Activated naive CD8-positive, alpha-beta T cell treated with anti-CD3 and anti-CD28 coated beads, Interleukin-2, amount 50 U/mL, for 24 hours (primary cell): Measurements from ENCODE around the gene ACTR1A.
A peak's percentile ranks its signal among the peaks of the same experiment; 100 is the strongest.

ENCODE experiments used
- ATAC-seq: fragments of 150-1000 bp; cut with Tn5 transposase; one replicate; pipeline ENCODE4 v1.10.0; 2021
- DNase-seq: peaks from one replicate; pipeline ENCODE4 v3.0.0; 2021
- H3K27ac Mint-ChIP-seq: one replicate; pipeline ENCODE4 v1.8.0; 2021; ENCODE audit warnings: mild to moderate bottlenecking, mixed read lengths
- H3K27me3 Mint-ChIP-seq: one replicate; pipeline ENCODE4 v1.8.0; 2021; ENCODE audit warnings: mixed read lengths
- H3K36me3 Mint-ChIP-seq: one replicate; pipeline ENCODE4 v1.8.0; 2021; ENCODE audit warnings: low read depth, mixed read lengths
- H3K4me1 Mint-ChIP-seq: one replicate; pipeline ENCODE4 v1.8.0; 2021; ENCODE audit warnings: mixed read lengths
- H3K4me3 Mint-ChIP-seq: one replicate; pipeline ENCODE4 v1.8.0; 2021; ENCODE audit warnings: mild to moderate bottlenecking, moderate library complexity, mixed read lengths
- H3K9me3 Mint-ChIP-seq: one replicate; pipeline ENCODE4 v1.8.0; 2021; ENCODE audit warnings: mixed read lengths

Gene ACTR1A

DNA sequence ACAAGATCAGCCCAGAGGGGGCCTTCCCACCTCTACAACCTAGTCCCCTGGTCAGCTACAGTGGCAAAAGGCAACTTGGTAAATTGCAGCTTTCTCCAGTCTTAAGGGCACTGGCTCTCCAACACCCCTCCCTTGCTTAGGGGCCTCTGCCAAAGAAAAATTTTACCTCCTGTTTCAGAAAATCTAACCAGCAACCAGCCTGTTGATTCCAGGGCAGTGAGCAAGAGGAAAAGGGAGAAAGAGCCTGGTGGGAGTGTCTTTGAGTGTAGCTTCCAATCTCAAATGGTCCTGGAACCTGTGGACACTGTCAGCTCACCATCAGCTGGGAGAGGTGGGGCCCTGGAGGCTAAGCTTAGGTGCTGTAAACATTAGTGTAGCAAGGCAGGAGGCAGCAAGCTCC lies 22.9 kb downstream of the ACTR1A start:
- DNase-seq (no peak), ATAC-seq (no peak)
- no peaks in the 10 kb centered on the region for H3K27me3 Mint-ChIP-seq
- peaks cover 16% of the 10 kb centered on the region for H3K36me3 Mint-ChIP-seq
- H3K4me1 Mint-ChIP-seq: peaks cover 17% of the 10 kb centered on the region
- no peak overlapping the region for H3K27ac Mint-ChIP-seq
- H3K4me3 Mint-ChIP-seq: no peak overlapping the region
- H3K9me3 Mint-ChIP-seq: no peaks in the 10 kb centered on the region

DNA sequence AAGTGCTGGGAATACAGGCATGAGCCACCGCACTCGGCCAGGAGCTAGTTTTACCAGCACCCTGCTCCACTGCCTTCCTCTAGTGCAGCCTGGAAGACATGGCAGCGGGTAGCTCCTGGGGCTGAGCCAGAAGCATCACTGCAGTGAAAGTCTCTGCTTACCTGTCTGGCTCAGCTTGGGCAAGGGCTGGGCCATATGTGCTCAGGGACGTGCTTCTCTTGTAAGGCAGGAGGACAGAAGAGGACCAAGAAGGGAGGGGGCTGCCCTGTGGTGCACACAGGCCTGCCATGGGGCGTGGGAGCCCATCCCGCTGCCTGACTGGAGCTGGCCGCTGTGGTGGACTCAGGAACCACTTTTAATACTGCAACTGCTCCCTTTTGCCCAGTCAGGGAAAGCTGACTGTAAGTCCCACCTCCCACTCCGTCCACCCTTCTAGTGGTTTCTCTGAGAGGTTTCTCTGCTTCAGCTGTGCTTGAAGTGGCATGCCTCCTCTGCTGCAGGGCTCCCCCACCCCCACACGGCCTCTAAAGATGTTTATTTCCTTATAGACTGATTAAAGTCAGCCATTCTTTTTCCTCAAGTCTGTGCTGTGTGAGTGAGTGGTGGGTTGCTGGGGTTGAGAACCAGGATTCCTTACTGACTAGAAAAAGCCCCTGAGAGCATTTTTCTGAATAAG lies 25.9 kb downstream of the ACTR1A start:
- Mint-ChIP-seq H3K4me3 (no peak overlapping the region), H3K9me3 (no peaks in the 10 kb centered on the region), H3K27ac (no peak overlapping the region), H3K4me1 (peaks cover 28% of the 10 kb centered on the region), H3K36me3 (peaks cover 13% of the 10 kb centered on the region), H3K27me3 (no peaks in the 10 kb centered on the region)
- DNase-seq (no peak), ATAC-seq (no peak)

DNA sequence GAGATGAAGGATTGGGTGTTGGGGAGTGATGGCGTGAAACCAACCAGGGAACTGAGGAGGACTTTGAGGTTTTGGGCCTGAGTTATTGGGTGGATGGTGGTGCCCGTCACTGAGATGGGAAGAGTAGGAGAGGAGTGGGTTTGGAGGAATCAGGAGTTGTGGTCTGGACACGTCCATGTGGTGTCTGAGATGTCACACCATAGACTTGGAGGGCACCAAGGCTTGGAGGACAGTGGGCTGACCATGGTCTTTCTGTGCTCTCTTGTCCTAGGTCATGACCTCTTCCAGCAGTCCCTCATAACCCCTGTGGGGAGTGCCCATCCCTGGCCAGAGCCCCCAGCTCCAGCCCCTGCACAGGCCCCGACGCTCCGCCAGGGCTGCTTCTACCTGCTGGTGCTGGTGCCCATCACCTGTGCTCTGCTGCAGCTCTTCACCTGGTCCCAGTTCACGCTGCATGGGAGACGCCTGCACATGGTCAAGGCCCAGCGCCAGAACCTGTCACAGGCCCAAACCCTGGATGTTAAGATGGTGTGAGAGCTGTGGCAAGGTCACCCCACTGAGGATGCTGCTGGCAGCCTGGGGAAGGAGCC lies 27.0 kb downstream of the ACTR1A start:
- ATAC-seq: no peak
- Mint-ChIP-seq H3K27ac (no peak overlapping the region), H3K4me1 (peaks cover 28% of the 10 kb centered on the region), H3K4me3 (no peak overlapping the region), H3K36me3 (peaks cover 13% of the 10 kb centered on the region), H3K27me3 (no peaks in the 10 kb centered on the region), H3K9me3 (no peaks in the 10 kb centered on the region)
- no peak for DNase-seq

DNA sequence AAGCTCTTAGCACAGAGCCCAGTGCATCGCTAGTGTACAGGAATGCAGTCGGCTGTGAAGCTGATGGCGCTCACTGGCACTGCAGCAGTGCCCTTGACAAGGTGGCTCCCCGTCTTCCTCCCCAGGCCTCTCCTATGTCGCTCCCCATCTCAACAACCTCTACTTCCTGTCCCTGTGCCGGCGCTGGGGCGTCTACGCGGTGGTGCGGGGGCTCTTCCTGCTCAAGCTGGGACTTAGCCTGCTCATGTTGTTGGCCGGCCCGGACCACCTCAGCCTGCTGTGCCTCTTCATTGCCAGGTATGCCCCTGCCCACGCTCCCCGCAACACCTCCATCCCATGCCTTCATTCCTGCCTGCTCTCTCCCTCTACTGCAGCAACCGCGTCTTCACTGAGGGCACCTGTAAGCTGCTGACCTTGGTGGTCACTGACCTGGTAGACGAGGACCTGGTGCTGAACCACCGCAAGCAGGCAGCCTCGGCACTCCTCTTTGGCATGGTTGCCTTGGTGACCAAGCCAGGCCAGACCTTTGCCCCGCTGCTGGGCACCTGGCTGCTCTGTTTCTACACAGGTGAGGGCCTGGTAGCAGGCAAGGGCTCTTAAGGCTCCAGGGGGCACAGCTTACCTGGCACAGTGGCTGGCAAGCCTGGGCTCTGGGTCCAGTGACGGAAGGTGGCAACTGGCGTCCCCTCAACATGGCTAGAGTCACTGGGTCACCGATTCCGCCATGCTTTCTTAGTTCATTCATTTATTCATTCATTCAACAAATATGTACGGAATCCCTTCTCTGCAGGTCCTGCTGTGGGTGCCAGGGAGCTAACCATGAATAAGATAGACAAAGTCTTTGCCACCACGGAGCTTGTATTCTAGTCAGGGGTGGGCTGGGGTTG lies 28.8 kb downstream of the ACTR1A start:
- Mint-ChIP-seq H3K4me1 (peaks cover 22% of the 10 kb centered on the region), H3K27me3 (no peaks in the 10 kb centered on the region)

DNA sequence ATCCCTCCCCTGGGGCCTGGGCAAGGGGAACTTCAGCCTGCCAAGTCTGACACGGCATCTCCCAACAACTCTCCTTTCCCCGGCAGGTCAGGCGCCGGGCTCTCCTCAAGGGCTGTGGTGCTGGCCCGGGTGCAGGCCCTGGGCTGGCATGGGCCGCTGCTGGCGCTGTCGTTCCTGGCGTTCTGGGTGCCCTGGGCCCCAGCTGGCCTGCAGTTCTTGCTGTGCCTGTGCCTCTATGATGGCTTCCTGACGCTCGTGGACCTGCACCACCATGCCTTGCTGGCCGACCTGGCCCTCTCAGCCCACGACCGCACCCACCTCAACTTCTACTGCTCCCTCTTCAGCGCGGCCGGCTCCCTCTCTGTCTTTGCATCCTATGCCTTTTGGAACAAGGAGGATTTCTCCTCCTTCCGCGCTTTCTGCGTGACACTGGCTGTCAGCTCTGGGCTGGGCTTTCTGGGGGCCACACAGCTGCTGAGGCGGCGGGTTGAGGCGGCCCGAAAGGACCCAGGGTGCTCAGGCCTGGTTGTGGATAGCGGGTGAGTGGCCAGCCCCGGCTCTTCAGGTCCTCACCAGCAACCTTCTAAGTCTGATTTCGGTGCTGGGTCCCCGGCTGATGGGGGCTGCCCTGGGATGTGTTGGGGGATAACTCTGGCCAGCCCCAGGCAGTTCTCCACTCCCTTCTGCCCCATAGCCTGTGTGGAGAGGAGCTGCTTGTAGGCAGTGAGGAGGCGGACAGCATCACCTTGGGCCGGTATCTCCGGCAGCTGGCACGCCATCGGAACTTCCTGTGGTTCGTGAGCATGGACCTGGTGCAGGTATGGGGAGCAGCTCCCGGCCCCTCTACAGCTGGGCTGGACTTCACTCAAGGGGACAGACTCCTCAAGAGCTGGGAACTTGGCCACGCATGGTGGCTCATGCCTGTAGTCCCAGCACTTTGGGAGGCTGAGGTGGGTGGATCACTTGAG lies 31.6 kb downstream of the ACTR1A start:
- no peak for DNase-seq
- Mint-ChIP-seq H3K9me3 (no peaks in the 10 kb centered on the region), H3K27me3 (no peaks in the 10 kb centered on the region), H3K27ac (no peak overlapping the region), H3K4me3 (no peak overlapping the region), H3K36me3 (peaks cover 11% of the 10 kb centered on the region), H3K4me1 (peaks cover 15% of the 10 kb centered on the region)
- ATAC-seq: no peak

More for the DNA sequence above, 28.8 kb downstream of the ACTR1A start:
- peaks cover 12% of the 10 kb centered on the region for H3K36me3 Mint-ChIP-seq
- no peak overlapping the region for H3K4me3 Mint-ChIP-seq
- H3K9me3 Mint-ChIP-seq: no peaks in the 10 kb centered on the region
- ATAC-seq (peak; percentile 48), DNase-seq (no peak)
- peak overlapping the region; percentile 70 for H3K27ac Mint-ChIP-seq

DNA sequence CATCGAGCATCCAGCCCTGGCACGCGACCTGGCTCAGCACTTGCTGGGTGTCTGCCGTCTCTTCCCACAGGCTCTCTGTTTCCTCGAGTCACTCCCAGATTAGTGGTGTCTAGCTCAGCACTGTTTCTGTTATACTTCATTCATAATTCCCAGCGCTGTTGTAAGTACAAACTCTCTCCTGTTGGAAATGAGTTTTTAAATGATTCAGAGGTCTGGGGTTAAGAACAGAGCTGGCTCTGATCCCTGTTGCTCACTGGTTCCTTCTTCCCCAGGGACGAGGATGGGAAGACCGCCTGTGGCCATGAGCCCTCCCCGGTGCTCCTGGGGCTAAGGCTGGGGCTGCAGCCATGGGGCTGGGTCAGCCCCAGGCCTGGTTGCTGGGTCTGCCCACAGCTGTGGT lies 33.8 kb downstream of the ACTR1A start:
- H3K4me1 Mint-ChIP-seq: peaks cover 16% of the 10 kb centered on the region
- H3K9me3 Mint-ChIP-seq: no peaks in the 10 kb centered on the region
- ATAC-seq (no peak), DNase-seq (no peak)
- H3K4me3 Mint-ChIP-seq: no peak overlapping the region
- H3K27me3 Mint-ChIP-seq: no peaks in the 10 kb centered on the region
- H3K27ac Mint-ChIP-seq: no peak overlapping the region
- peaks cover 8% of the 10 kb centered on the region for H3K36me3 Mint-ChIP-seq

DNA sequence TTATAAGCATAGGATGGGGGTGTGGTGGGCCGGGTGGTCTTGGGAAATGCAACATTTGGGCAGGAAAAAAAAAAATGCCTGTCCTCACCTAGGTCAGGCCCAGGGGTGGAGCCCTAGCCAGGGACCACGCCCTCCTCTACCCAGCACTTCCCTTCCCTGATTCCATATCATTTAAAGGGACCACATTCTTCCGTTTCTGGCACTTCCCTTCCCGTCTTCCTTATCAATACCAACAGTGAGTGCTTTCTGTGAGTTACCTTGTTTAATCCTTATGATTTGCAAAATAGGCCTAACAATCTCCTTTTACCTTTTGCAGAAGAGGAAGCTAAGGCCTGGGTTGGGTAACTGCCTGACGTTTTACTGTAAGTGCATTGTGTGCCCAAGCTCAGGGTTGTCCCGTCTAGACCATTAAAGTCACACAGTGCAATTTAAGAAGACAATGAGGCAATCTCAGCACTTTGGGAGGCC lies 34.5 kb downstream of the ACTR1A start:
- no peak overlapping the region for H3K27ac Mint-ChIP-seq
- H3K4me3 Mint-ChIP-seq: no peak overlapping the region

DNA sequence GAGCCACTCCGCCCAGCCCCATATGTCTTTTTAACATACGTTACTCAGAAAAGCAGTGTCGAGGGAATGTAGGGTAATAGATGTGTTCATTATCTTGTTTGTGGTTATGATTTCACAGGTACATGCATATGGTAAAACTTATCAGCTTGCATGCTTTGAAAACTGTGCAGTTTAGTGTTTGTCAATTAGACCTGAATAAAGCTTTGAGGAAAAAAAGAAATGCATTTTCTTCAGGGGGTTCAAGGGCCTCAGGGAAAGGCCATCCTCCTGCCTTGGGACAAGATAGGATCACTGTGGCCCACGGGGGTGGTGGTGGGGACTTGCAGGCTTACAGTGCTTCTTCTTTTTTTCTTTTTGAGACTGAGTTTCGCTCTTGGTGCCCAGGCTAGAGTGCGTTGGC lies 35.2 kb downstream of the ACTR1A start:
- H3K27ac Mint-ChIP-seq: no peak overlapping the region
- peaks cover 2% of the 10 kb centered on the region for H3K27me3 Mint-ChIP-seq
- H3K9me3 Mint-ChIP-seq: no peaks in the 10 kb centered on the region
- H3K36me3 Mint-ChIP-seq: peaks cover 4% of the 10 kb centered on the region
- no peak overlapping the region for H3K4me3 Mint-ChIP-seq
- peaks cover 19% of the 10 kb centered on the region for H3K4me1 Mint-ChIP-seq
- ATAC-seq: no peak
- no peak for DNase-seq

More for the DNA sequence above, 34.5 kb downstream of the ACTR1A start:
- DNase-seq (no peak), ATAC-seq (no peak)
- H3K27me3 Mint-ChIP-seq: no peaks in the 10 kb centered on the region
- peaks cover 16% of the 10 kb centered on the region for H3K4me1 Mint-ChIP-seq
- H3K9me3 Mint-ChIP-seq: no peaks in the 10 kb centered on the region
- peaks cover 8% of the 10 kb centered on the region for H3K36me3 Mint-ChIP-seq

DNA sequence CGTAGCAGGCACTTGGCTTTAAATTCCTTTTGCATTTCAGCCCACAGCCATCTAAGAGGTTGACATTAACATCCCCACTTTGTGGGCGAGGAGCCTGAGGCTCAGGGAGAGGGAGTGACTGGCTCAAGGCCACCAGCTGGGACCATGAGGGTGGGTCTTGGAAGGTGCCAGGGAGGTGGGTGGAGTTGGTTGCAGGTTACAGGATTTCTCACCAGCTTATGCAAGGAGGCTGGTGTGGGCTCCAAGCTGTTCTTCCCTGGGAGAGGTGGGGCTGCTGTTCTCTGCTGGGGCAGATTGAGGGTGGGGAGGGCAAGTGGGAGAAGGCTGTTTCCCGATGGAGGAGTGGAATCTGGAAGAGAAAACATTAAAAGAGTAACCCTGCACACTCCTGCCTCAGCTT lies 37.0 kb downstream of the ACTR1A start:
- Mint-ChIP-seq H3K4me3 (no peak overlapping the region), H3K9me3 (no peaks in the 10 kb centered on the region), H3K36me3 (peaks cover 4% of the 10 kb centered on the region), H3K27ac (no peak overlapping the region), H3K4me1 (peaks cover 37% of the 10 kb centered on the region), H3K27me3 (peaks cover 2% of the 10 kb centered on the region)
- DNase-seq: no peak
- ATAC-seq: no peak

DNA sequence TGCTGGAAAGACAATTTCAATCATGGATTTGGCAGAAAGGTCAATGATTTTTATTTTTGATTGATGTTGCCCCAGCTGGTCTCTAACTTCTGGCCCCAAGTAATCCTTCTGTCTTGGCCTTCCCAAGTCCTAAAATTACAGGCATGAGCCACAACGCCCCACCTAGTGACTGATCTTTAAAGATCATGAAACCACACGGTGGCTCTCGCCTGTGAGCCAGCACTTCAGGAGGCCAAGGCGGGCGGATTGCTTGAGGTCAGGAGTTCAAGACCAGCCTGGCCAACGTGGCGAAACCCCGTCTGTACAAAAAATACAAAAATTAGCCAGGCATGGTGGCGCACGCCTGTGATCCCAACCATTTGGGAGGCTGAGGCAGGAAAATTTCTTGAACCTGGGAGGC lies 38.5 kb downstream of the ACTR1A start:
- no peak overlapping the region for H3K4me3 Mint-ChIP-seq
- peaks cover 37% of the 10 kb centered on the region for H3K4me1 Mint-ChIP-seq
- H3K27me3 Mint-ChIP-seq: peaks cover 2% of the 10 kb centered on the region
- DNase-seq (no peak), ATAC-seq (no peak)
- no peaks in the 10 kb centered on the region for H3K9me3 Mint-ChIP-seq
- no peak overlapping the region for H3K27ac Mint-ChIP-seq
- H3K36me3 Mint-ChIP-seq: no peaks in the 10 kb centered on the region

DNA sequence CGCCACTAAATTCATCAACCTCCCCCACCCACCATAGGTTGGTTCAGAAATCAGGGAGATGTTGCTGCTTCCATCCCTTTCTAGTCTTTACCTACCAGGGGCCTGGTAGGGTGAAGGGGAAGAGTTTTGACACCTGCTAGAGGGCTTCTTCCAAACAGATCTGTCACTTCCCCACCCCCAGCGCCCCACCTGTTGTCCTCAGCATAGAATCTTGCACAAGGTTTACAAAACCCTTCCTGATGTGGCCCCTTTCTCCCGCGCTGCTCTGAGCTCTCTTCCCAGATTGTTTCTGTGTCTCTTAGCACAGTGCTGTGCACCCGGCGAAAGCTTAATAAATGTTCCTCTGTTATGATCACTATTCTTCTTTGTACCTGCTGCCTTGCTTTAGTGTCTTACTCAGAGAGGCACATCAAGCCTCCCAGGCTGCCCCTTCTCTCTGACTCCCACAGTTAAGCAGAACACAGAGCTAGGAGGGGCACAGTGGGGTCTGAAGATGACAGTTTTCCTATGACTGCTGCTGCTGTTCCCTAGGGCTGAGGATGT lies 39.9 kb downstream of the ACTR1A start:
- H3K27ac Mint-ChIP-seq: peak overlapping the region; percentile 67
- H3K4me3 Mint-ChIP-seq: peak overlapping the region; percentile 88

DNA sequence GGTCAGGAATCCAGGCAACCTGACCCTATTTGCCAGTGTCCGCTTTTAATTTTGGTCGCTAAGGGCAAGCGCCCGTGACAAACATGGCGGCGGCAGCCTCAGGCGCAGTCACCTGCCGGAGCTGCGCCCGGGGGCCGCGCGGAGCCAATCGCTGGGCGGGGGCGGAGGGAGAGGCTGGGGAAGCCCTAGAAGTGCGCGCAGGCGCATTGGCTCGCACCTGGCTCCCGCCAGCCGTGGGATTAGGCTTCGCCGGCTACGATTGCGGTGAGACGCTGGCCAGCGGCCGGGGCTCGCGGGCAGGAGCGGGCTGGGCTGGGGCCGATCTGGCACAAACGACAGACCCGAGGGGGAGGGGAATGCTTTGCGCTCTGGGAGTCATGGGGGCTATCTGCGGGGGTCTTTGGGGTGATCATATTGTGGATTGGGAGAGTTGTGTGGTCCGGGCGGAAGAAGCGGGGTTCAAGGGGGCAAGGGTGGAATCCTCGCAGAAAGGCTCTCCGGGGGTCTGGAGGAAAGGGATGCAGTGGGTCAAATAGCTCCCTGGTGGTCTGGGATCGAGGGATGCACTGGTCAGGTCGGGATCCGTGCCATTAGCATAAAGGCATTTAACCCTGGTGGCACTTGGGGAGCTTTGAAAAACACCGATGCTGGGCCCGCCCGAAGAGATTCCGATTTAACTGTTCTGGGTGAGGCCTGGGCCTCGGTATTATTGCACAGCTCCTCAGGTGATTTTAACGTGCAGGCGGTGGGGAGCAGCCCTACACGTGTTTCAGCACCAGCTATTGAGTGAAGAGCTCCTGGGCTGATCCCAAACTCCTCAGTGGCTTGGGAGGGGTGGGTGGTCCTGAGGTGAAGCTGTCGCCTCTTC lies 41.1 kb downstream of the ACTR1A start:
- H3K4me1 Mint-ChIP-seq: peaks cover 37% of the 10 kb centered on the region
- H3K27ac Mint-ChIP-seq: peak overlapping the region; percentile 81
- ATAC-seq (peak; percentile 93), DNase-seq (peak; percentile 97)
- peak overlapping the region; percentile 88 for H3K4me3 Mint-ChIP-seq
- H3K9me3 Mint-ChIP-seq: no peaks in the 10 kb centered on the region
- peaks cover 2% of the 10 kb centered on the region for H3K27me3 Mint-ChIP-seq
- no peaks in the 10 kb centered on the region for H3K36me3 Mint-ChIP-seq

More for the DNA sequence above, 39.9 kb downstream of the ACTR1A start:
- peaks cover 37% of the 10 kb centered on the region for H3K4me1 Mint-ChIP-seq
- no peaks in the 10 kb centered on the region for H3K9me3 Mint-ChIP-seq
- peaks cover 2% of the 10 kb centered on the region for H3K27me3 Mint-ChIP-seq
- H3K36me3 Mint-ChIP-seq: no peaks in the 10 kb centered on the region
- no peak for DNase-seq
- ATAC-seq: peak; percentile 5

DNA sequence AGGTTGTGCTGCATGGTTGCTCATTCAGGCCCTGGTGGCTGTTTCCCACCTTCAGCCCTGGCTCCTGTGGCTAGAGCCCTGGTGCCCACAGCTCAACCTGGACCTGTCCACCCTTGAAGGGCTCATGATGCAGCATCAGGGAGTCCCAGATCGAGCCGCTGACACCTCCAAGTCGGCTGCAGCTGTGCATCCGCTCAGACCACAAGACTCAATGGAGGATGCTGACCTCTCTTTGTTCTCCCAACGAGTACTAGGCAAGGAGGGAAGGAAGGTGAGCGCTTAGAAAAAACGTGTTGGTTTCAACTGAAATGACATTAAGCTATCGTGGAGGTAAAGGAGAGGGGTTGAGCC lies 41.7 kb downstream of the ACTR1A start:
- Mint-ChIP-seq H3K4me1 (peaks cover 37% of the 10 kb centered on the region), H3K4me3 (peak overlapping the region; percentile 88), H3K27me3 (peaks cover 2% of the 10 kb centered on the region), H3K9me3 (no peaks in the 10 kb centered on the region), H3K27ac (peak overlapping the region; percentile 81), H3K36me3 (no peaks in the 10 kb centered on the region)
- ATAC-seq: peak; percentile 22
- DNase-seq: no peak
